Stimulated activated CD4-positive, alpha-beta T cell treated with anti-CD3 and anti-CD28 coated beads, Interleukin-4, amount 100 ng/mL, for 1 hour (primary cell): ENCODE data around the gene USP32.
"Not testable (repeated sequence)": the region's sequence is repeated elsewhere in the genome, so short reads cannot be mapped to it uniquely, and the experiment has no call there.

ENCODE experiments used
- DNase-seq: peaks from one replicate; pipeline ENCODE4 v3.0.0-alpha.2; 2020

USP32 gene

DNA sequence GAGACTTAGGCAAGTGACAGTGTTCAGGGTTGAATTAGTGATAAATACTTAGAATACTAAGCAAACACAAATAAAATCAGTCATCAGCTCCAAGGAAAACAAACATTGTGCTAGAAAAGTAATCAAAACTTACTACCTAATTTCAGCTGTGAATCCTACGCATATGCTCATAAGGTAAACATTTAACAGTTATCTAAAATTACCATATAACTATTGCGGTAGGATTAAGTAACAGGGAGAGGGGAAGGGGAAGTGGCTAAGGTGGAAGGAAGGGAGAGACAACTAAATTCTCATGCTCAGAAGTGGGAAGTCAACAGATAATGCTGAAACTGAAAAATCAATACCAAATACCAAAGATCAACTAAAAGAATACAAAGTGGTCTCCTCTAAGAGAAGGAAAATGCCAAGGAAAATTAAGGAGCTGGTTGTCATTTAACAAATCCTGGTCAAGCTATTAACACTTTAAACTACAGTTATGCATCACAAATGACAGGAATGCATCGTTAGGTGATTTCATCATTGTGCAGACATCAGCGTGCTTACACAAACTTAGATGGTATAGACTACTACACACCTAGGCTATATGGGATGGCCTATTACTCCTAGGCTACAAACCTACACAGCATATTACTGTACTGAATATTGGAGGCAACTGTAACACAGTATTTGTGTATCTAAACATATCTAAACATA, 20.0 kb downstream of the USP32 start:
- DNase-seq = no peak

DNA sequence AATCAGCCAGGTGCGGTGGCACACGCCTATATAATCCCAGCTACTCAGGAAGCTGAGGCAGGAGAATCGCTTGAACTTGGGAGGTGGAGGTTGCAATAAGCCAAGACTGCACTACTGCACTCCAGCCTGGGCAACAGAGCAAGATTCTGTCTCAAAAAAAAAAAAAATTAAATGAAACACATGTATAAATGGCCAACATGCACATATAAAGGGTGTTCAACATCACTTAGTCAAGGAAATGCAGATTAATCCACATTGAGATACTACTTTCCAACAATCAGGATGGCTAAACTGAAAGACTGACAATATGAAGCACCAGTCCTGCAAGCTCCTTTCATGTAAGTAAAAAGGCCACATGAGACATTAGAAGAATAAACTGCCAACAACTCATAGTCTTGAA, 20.5 kb downstream of the USP32 start:
- no peak for DNase-seq

DNA sequence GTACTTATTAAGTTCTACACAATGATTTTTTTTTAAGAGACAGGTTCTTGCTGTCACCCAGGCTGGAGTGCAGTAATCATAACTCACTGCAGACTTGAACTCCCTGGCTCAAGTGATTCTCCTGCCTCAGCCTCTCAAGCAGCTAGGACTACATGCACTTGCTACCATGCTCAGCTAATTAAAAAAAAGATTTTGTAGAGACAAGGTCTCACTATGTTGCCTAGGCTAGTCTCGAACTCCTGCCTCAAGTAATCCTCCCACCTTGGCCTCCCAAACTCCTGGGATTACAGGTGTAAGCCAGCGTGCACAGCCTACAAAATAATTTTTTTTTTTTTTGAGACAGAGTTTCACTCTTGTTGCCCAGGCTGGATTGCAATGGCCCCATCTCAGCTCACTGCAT, 22.2 kb downstream of the USP32 start:
- no peak for DNase-seq

- DNase-seq = no peak
Measured at GRCh38 chr17:60363700-60364405, 28.1 kb downstream of the USP32 start.

DNA sequence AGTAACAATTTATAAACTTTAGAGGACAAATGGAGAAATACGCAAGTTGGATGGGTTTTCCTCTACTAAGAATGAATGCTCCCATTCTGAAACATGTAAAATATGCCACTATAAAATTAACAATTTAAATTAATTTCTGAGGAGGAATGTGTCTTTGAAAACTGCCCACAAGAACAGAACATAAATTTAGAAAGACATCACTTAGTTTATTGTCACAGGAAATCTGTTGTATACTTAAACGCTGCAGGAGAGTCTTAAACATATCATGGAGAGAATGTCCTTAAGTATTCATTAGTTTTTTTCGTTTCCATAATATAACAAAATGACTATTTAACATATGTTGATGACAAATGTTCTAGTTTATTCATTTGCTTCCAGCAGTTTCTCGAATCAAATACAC, 29.6 kb downstream of the USP32 start:
- no peak for DNase-seq

DNA sequence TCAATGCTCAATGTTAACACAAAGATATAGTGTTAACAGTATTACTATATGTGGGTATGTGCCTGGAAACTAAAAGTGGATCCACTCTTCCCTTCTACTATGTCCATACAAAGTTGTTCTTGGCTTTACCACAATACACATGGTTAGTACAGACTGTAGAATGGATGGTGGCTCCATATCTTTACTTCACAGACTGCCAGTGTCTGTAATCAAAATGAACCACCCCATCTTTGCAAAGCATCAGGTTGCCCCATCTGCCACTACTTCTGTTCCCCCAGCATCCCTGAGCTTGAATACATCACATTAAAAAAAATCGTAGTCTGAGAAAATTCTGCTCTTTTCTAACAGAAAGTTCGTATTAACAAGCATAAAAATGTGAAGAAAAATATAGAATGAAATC, 30.0 kb downstream of the USP32 start:
- no peak for DNase-seq

- DNase-seq = no peak
Measured at GRCh38 chr17:60359415-60359814, 32.5 kb downstream of the USP32 start.

GRCh38 chr17:60358606-60359225, 33.2 kb downstream of the USP32 start:
- DNase-seq = no peak

DNA sequence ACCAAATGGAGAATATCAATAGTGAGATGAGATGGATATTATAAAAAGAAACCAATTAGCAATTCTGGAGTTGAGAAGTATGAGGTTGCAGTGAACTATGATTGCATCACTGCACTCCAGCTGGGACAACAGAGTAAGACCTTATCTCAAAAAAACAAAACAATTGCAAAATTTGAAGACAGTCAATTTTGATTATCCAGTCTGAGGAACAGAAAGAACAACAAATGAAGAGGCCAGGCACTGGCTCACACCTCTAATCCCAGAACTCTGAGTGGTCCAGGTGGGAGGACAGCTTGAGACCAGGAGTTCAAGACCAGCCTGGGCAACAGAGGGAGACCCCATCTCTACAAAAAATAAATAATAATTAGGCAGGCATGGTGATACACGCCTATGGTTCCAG, 35.0 kb downstream of the USP32 start:
- DNase-seq = no peak

GRCh38 chr17:60355663-60356594, 36.0 kb downstream of the USP32 start:
- DNase-seq = no peak

GRCh38 chr17:60354223-60354622, 37.7 kb downstream of the USP32 start:
- no peak for DNase-seq

DNA sequence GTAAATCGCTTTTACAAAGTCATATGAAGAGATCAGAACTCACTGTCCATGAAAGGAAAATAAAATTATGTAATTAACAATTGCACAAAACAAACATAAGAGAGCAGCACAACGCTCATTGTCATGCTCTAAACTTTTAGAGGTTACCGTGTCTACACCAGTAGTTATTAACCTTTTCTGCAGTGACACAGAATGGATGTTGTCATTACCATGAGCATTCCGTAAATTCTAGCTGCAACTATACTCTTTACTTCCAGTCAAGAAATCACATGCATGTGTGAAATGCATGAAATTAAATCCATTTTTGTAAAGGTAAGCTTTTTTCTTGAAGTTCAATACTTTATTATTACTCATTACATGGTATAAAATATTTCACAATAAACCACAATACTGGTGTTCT, 38.2 kb downstream of the USP32 start:
- DNase-seq = no peak

DNA sequence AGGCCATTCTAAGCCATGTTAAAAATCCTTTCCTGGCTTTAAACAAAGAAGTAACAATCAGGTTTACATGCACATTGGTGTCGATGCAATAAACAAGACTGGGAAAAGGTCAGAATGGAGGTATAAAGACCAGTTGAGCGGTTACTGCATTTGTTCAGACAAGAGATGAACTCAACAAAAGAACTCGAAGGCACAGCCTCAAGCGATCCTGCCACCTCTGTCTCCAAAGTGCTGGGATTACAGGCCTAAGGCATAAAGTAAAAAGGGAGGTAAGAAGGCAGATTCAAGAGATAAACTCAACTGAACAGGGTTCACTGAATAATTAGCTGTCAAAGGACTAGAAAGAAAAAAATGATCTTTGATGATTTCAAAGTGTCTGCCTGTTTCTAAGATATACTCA, 39.4 kb downstream of the USP32 start:
- no peak for DNase-seq

DNA sequence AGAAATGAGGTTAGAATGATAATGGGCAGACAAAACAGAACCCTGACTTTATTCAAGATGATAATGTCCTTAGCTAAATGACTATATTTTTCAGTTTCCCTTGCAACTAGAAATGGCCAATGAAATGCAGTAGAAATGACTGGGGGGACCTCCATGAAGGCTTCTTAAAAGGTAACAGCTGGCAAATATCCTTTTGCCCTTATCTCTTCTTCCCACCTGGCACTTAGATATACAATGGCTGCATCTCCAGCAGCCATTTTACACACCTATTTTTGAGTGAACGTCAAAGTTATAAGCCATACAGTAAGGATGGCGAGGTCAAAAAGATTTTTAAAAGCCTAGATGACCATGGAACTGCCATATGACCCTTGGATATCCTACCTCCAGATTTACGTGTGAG, 39.9 kb downstream of the USP32 start:
- DNase-seq = no peak

- no peak for DNase-seq
Measured at GRCh38 chr17:60351012-60351695, 40.8 kb downstream of the USP32 start.

DNA sequence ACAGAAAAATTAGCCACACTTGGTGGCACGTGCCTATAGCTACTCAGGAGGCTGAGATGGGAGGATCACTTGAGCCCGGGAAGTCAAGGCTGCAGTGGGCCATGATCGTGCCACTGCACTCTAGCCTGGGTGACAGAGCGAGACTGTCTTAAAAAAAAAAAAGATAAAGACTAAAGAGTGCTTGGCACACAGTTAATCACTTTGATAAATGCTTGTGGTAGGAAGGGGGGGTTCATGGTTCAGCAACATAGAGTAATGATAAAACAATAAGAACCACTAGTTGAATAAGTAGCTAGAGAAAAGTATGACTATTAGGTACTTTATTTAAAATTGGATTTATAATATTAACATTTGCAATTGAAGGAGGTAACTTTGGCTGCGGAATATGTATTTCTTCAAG, 43.3 kb downstream of the USP32 start:
- no peak for DNase-seq

DNA sequence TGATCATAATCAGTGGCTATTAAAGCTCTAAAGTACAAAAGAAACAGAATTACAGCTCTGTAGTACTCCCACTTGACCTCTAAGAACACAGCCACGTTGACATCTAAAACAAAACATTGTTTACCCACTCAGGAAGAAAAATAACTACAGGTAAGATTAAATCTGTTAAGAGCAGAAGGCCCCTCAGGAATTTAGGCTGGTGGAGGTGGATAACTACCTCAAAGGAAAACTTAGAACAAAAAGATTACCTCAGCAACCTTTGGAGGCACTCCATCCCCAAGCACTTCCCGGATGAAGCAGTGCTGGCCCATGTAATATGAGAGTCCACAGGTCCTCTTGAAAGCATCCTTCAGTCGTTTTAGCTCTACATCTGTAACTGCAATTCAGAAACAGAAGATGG, 46.7 kb downstream of the USP32 start:
- no peak for DNase-seq

DNA sequence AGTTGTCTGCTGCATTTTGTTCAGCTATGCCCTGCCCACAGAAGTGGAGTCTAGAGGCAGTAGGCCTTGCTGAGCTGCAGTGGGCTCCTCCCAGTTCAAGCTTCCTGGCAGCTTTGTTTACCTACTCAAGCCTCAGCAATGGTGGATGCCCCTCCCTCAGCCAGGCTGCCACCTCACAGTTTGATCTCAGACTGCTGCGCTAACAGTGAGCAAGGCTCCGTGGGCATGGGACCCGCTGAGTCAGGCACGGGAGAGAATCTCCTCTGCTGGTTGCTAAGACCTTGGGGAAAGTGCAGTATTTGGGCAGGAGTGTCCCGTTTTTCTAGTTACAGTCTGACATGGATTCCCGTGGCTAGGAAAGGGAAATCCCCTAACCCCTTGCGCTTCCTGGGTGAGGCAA, 49.4 kb downstream of the USP32 start:
- DNase-seq = not testable (repeated sequence)

- DNase-seq = no peak
Measured at GRCh38 chr17:60335289-60335688, 56.6 kb downstream of the USP32 start.

- no peak for DNase-seq
Measured at GRCh38 chr17:60333628-60334031, 58.3 kb downstream of the USP32 start.

GRCh38 chr17:60333072-60333471, 58.9 kb downstream of the USP32 start:
- not testable (repeated sequence) for DNase-seq

- no peak for DNase-seq
Measured at GRCh38 chr17:60332574-60332973, 59.4 kb downstream of the USP32 start.

- DNase-seq = no peak
Measured at GRCh38 chr17:60330731-60331130, 61.2 kb downstream of the USP32 start.
